Neural cell (in vitro differentiated cells): ENCODE data around the gene TACC2. TPM values are rescaled to one million over a fixed set of nuclear protein-coding genes. Genes with fewer than 3 reads are reported as not detected.

Experiments
- H2AFZ ChIP-seq: fragments of 200-600, 300-800 bp; sonication (generic), shearing (Covaris generic); 2 replicates; pipeline ENCODE4 v1.6.0; 2014; ENCODE audit warnings: low read depth, mild to moderate bottlenecking, antibody characterized with exemption, low read length, moderate library complexity
- H3F3A ChIP-seq: fragments of 200-600 bp; shearing (Covaris generic); 2 replicates; pipeline ENCODE4 v1.6.1; 2016; ENCODE audit warnings: mild to moderate bottlenecking, moderate library complexity, mixed read lengths, antibody characterized with exemption, low read length; ENCODE audit not compliant: insufficient read depth, poor library complexity, severe bottlenecking
- H3K27ac ChIP-seq: fragments of 200-600, 300-800 bp; sonication (generic), shearing (Covaris generic); 2 replicates; pipeline ENCODE4 v1.5.1; 2014; ENCODE audit warnings: mild to moderate bottlenecking, low read length, moderate library complexity
- H3K27me3 ChIP-seq: fragments of 300-800, 200-600 bp; sonication (generic), shearing (Covaris generic); 2 replicates; pipeline ENCODE4 v1.6.0; 2014; ENCODE audit warnings: mild to moderate bottlenecking, low read depth, low read length, moderate library complexity; ENCODE audit not compliant: insufficient read depth
- H3K36me3 ChIP-seq: fragments of 300-800, 200-600 bp; sonication (generic), shearing (Covaris generic); 2 replicates; pipeline ENCODE4 v1.5.1; 2014; ENCODE audit warnings: mild to moderate bottlenecking, antibody characterized with exemption, low read length, moderate library complexity; ENCODE audit not compliant: insufficient read depth
- H3K4me2 ChIP-seq: fragments of 300-800, 200-600 bp; sonication (generic), shearing (Covaris generic); 2 replicates; pipeline ENCODE4 v1.6.0; 2014; ENCODE audit warnings: mild to moderate bottlenecking, low read length
- H3K4me3 ChIP-seq: fragments of 300-800, 200-600 bp; sonication (generic), shearing (Covaris generic); 2 replicates; pipeline ENCODE4 v1.5.1; 2014; ENCODE audit warnings: mild to moderate bottlenecking, low read length, moderate library complexity
- H3K79me2 ChIP-seq: fragments of 200-600 bp; shearing (Covaris generic); replicated peaks from 2 replicates; pipeline ENCODE4 v1.6.0; 2014; ENCODE audit warnings: mild to moderate bottlenecking, low read length, moderate library complexity; ENCODE audit not compliant: insufficient read depth
- H3K9ac ChIP-seq: fragments of 300-800, 200-600 bp; sonication (generic), shearing (Covaris generic); 2 replicates; pipeline ENCODE4 v1.6.1; 2016; ENCODE audit warnings: mild to moderate bottlenecking, low read length, mixed read lengths
- H3K9me2 ChIP-seq: fragments of 200-600 bp; shearing (Covaris generic); 2 replicates; pipeline ENCODE4 v1.6.1; 2016; ENCODE audit warnings: mild to moderate bottlenecking, low read length, mixed read lengths; ENCODE audit not compliant: insufficient read depth
- H3K9me3 ChIP-seq: fragments of 200-600, 300-800 bp; sonication (generic), shearing (Covaris generic); 2 replicates; pipeline ENCODE4 v1.6.1; 2016; ENCODE audit warnings: mild to moderate bottlenecking, mixed run types, low read length, moderate library complexity, mixed read lengths
- H4K20me1 ChIP-seq: fragments of 200-600 bp; shearing (Covaris generic); 2 replicates; pipeline ENCODE4 v1.6.1; 2016; ENCODE audit warnings: mild to moderate bottlenecking, mixed run types; ENCODE audit not compliant: insufficient read depth
- EP300 ChIP-seq: fragments of 450-650 bp; conservative IDR thresholded peaks from 2 replicates; pipeline ENCODE4 v1.6.1; 2014; ENCODE audit warnings: antibody characterized with exemption, mild to moderate bottlenecking, moderate library complexity; ENCODE audit not compliant: poor library complexity, severe bottlenecking
- EZH2 ChIP-seq: fragments of 200-600, 300-800 bp; shearing (Covaris generic), sonication (generic); IDR thresholded peaks from 2 replicates; pipeline ENCODE4 v1.6.1; 2014; ENCODE audit warnings: antibody characterized with exemption, low read length, borderline replicate concordance, mild to moderate bottlenecking; ENCODE audit not compliant: insufficient read depth, poor library complexity, severe bottlenecking
- MXI1 ChIP-seq: fragments of 450-650 bp; conservative IDR thresholded peaks from 2 replicates; pipeline ENCODE4 v1.6.1; 2014; ENCODE audit warnings: antibody characterized with exemption, mild to moderate bottlenecking; ENCODE audit not compliant: poor library complexity, severe bottlenecking
- POLR2AphosphoS5 ChIP-seq: IDR thresholded peaks from 2 replicates; pipeline ENCODE4 v1.6.1; 2012
- RAD21 ChIP-seq: fragments of 450-650 bp; conservative IDR thresholded peaks from 2 replicates; pipeline ENCODE4 v1.6.1; 2014; ENCODE audit warnings: antibody characterized with exemption, mild to moderate bottlenecking, moderate library complexity
- SMC3 ChIP-seq: fragments of 450-650 bp; conservative IDR thresholded peaks from 2 replicates; pipeline ENCODE4 v1.6.1; 2014; ENCODE audit warnings: antibody characterized with exemption, mild to moderate bottlenecking, moderate library complexity; ENCODE audit not compliant: poor library complexity
- TAF1 ChIP-seq: IDR thresholded peaks from 2 replicates; pipeline ENCODE4 v1.6.1; 2012; ENCODE audit warnings: low read depth
- polyA plus RNA-seq: library from polyadenylated mRNA; depleted of rRNA; stranded (reverse); fragments of >200 nt; gene quantifications from 2 replicates; pipeline ENCODE4 v1.2.3, GENCODE V29; 2014
- TF ChIP-seq, protein P1 (sequence below): fragments of 450-650 bp; IDR thresholded peaks from 2 replicates; pipeline ENCODE4 v1.5.1; 2014; ENCODE audit warnings: antibody characterized with exemption, mild to moderate bottlenecking, moderate library complexity; ENCODE audit not compliant: poor library complexity, severe bottlenecking
- TF ChIP-seq, protein P2 (sequence below): IDR thresholded peaks from 2 replicates; pipeline ENCODE4 v1.6.1; 2012; ENCODE audit warnings: borderline replicate concordance

The TACC2 gene
- polyA plus RNA-seq, 1 donor from 2014 or later, result 17.6 TPM

DNA sequence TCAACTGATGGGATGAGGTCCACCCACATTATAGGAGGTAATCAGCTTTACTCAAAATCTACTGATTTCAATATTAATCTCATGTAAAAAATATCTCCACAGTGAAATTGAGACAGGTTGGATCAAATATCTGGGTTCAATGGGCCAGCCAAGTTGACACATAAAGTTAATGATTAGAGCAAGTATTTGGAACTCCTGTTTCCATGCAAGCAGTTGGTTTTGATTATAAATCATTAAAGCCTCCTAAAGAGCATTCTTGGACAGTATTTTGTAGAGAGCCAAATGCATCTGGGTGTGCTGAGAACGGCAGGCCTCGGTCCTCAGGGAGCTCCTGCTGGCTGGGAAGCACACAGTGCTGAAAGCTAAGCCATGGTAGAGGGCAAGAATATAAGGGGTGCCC, 155.2 kb downstream of the TACC2 start:
- H3K36me3 ChIP-seq, result no peaks in the 10 kb centered on the region
- H3K4me2 ChIP-seq, result no peak overlapping the region
- no peak overlapping the region for H3K4me3 ChIP-seq
- H2AFZ ChIP-seq, result no peak overlapping the region
- H3K27ac ChIP-seq, result no peak overlapping the region
- no peaks in the 10 kb centered on the region for H4K20me1 ChIP-seq
- no peak overlapping the region for H3K9ac ChIP-seq
- TF ChIP-seq EP300 (no peak), RAD21 (no peak), TAF1 (no peak), EZH2 (no peak), POLR2AphosphoS5 (no peak)
- TF ChIP-seq, protein P1, sequence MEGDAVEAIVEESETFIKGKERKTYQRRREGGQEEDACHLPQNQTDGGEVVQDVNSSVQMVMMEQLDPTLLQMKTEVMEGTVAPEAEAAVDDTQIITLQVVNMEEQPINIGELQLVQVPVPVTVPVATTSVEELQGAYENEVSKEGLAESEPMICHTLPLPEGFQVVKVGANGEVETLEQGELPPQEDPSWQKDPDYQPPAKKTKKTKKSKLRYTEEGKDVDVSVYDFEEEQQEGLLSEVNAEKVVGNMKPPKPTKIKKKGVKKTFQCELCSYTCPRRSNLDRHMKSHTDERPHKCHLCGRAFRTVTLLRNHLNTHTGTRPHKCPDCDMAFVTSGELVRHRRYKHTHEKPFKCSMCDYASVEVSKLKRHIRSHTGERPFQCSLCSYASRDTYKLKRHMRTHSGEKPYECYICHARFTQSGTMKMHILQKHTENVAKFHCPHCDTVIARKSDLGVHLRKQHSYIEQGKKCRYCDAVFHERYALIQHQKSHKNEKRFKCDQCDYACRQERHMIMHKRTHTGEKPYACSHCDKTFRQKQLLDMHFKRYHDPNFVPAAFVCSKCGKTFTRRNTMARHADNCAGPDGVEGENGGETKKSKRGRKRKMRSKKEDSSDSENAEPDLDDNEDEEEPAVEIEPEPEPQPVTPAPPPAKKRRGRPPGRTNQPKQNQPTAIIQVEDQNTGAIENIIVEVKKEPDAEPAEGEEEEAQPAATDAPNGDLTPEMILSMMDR, result no peak
- no peaks in the 10 kb centered on the region for H3K27me3 ChIP-seq
- no peaks in the 10 kb centered on the region for H3K79me2 ChIP-seq
- H3K9me3 ChIP-seq, result peaks cover 3% of the 10 kb centered on the region
- no peaks in the 10 kb centered on the region for H3F3A ChIP-seq
- H3K9me2 ChIP-seq, result no peaks in the 10 kb centered on the region

DNA sequence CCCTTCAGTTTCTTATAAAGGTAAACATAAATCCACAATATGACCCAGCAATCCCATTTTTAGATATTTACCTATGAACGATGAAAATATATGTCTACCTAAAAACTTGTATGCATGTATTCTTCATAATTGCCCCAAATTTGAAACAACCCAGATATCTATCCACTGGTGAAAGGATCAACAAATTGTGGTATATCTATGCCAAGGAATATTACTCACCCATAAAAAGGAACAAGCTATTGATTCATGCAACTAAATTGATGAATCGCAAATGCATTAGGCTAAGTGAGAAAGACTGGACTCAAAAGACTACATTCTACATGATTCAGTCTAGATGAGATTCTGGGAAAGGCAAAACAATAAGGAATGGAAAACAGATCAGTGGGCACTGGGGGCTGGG, 156.2 kb downstream of the TACC2 start:
- no peak overlapping the region for H3K27ac ChIP-seq
- no peaks in the 10 kb centered on the region for H3K27me3 ChIP-seq
- TF ChIP-seq MXI1 (no peak), POLR2AphosphoS5 (no peak), SMC3 (no peak), EZH2 (no peak), EP300 (no peak), RAD21 (no peak), TAF1 (no peak)
- TF ChIP-seq, protein P2, sequence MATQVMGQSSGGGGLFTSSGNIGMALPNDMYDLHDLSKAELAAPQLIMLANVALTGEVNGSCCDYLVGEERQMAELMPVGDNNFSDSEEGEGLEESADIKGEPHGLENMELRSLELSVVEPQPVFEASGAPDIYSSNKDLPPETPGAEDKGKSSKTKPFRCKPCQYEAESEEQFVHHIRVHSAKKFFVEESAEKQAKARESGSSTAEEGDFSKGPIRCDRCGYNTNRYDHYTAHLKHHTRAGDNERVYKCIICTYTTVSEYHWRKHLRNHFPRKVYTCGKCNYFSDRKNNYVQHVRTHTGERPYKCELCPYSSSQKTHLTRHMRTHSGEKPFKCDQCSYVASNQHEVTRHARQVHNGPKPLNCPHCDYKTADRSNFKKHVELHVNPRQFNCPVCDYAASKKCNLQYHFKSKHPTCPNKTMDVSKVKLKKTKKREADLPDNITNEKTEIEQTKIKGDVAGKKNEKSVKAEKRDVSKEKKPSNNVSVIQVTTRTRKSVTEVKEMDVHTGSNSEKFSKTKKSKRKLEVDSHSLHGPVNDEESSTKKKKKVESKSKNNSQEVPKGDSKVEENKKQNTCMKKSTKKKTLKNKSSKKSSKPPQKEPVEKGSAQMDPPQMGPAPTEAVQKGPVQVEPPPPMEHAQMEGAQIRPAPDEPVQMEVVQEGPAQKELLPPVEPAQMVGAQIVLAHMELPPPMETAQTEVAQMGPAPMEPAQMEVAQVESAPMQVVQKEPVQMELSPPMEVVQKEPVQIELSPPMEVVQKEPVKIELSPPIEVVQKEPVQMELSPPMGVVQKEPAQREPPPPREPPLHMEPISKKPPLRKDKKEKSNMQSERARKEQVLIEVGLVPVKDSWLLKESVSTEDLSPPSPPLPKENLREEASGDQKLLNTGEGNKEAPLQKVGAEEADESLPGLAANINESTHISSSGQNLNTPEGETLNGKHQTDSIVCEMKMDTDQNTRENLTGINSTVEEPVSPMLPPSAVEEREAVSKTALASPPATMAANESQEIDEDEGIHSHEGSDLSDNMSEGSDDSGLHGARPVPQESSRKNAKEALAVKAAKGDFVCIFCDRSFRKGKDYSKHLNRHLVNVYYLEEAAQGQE, result no peak
- TF ChIP-seq, protein P1, result no peak
- H3K4me2 ChIP-seq, result no peak overlapping the region
- H2AFZ ChIP-seq, result no peak overlapping the region
- no peaks in the 10 kb centered on the region for H3K79me2 ChIP-seq
- no peaks in the 10 kb centered on the region for H3K9me2 ChIP-seq
- no peak overlapping the region for H3K4me3 ChIP-seq
- H3K36me3 ChIP-seq, result no peaks in the 10 kb centered on the region
- H3K9me3 ChIP-seq, result peaks cover 3% of the 10 kb centered on the region
- no peaks in the 10 kb centered on the region for H4K20me1 ChIP-seq
- H3K9ac ChIP-seq, result no peak overlapping the region
- no peaks in the 10 kb centered on the region for H3F3A ChIP-seq
